SKM-1 treated with dmso at 0.1 percent for 144 hours (cell line): ENCODE data around the gene PNLIPRP2.

ENCODE experiments used
- DNase-seq: peaks from one replicate; lab custom pipeline; 2025; ENCODE audit not compliant: unreplicated experiment; lab: John Stamatoyannopoulos, UW

The PNLIPRP2 gene

GRCh38 chr10:116620423-116621400, at the start of gene PNLIPRP2:
TSS of gene PNLIPRP2 (plus strand) at chr10:116620953.
- DNase-seq: no peak

DNA sequence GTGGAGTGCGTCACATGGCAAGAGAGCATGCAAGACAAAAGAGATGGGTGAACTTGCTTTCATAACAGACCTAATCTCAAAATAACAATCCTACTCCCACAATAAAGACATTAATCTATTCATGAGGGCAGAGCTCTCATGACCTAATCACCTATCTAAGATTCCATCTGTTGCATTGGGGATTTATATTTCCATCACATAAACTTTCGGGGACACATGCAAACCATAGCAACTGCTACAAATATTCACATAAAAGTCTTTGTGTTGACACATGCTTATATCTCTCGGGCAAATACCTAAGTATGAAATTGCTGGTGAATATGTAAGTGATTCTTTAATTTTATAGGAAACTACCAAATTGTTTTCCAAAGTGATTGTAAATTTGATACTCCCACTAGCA, 46.0 kb upstream of the PNLIPRP2 start:
- DNase-seq: no peak

GRCh38 chr10:116587878-116588591, 32.7 kb upstream of the PNLIPRP2 start:
- no peak for DNase-seq

DNA sequence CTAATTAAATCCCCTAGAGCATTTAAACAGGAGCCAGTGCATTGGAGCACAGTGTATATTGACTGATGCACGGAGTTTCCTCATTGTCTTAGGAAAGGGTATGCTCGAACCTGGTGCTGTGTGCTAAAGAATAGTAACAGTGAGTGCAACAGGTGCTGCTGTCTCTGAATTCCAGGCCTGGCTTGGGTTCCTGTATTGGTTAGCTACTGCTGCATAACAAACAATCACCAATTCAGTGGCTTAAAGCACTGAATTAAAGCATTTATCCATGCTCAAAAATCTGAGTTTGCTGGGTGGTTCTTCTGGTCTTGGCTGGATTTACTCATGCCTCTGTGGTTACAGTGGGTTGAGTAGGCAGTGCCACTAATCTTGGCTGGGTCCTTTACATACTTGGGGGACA, 31.8 kb upstream of the PNLIPRP2 start:
- no peak for DNase-seq

GRCh38 chr10:116589926-116590325, 30.8 kb upstream of the PNLIPRP2 start:
- DNase-seq: no peak

DNA sequence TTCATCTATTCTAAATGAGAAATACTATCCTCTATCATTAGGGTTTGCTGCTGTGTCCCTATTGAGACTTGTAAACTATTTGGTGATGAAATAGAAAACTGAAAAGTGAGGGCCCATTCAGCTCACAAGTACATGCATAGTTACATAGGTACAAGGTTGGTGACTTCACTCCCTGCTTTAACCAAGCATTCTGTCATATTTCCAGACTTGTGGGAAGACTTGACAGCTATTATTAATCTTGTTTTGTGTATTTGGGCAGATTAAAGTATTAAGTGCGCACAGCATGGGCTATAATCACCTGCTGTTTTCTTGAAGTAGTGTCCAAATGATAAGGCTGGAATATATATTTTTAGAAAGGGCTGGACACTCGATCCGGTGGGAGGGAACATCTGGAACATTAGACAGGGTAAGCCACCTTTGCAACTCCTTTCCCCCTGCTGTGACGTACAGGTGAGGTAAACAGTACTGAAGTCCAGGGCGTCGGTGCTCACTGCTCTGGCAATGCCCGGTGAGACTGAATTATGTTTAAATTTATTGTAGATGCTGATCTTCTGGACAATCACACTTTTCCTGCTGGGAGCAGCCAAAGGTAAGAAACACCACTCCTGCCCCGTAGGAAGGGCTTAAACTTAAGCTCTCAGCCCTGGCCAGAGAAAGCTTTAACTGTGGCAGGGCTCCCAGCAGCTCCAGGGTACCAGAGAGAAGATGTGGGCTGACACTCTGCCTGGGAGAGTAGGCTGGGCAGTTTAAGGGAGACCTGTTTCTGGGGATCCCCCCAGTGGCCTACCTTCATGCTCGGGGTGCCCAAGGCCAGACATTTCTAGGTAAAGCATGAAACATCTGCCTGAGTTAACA, 29.9 kb upstream of the PNLIPRP2 start, which contains the start of gene PNLIPRP1:
TSS of gene PNLIPRP1 (plus strand) at position 370 of the 855 bp plus-strand sequence. CDS start at position 541, 171 bp downstream.
- DNase-seq: no peak

GRCh38 chr10:116593139-116593740, 27.5 kb upstream of the PNLIPRP2 start:
- DNase-seq: no peak

GRCh38 chr10:116594525-116595035, 26.2 kb upstream of the PNLIPRP2 start:
- no peak for DNase-seq

- no peak for DNase-seq
Observed at GRCh38 chr10:116596062-116596461, 24.7 kb upstream of the PNLIPRP2 start.

DNA sequence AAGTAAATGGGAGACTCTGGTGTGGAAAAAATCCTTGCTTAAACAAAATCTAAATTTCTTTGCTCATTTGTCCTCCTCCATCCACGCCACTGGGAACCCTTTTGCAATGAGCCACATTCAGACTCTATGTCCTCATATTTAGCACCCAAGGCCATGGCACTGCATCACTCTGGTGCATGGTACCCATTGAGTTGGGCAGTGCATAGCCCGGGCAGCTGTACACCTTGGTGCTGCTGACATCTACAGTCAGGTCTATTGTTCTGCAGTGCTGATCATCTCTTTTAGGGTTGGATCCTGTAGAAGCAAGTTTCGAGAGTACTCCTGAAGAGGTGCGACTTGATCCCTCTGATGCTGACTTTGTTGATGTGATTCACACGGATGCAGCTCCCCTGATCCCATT, 23.2 kb upstream of the PNLIPRP2 start:
- DNase-seq: no peak

GRCh38 chr10:116598329-116598728, 22.4 kb upstream of the PNLIPRP2 start:
- no peak for DNase-seq

GRCh38 chr10:116599991-116600390, 20.8 kb upstream of the PNLIPRP2 start:
- no peak for DNase-seq

GRCh38 chr10:116602648-116603400, 17.9 kb upstream of the PNLIPRP2 start:
- no peak for DNase-seq

- no peak for DNase-seq
Observed at GRCh38 chr10:116606061-116606483, 14.7 kb upstream of the PNLIPRP2 start.

DNA sequence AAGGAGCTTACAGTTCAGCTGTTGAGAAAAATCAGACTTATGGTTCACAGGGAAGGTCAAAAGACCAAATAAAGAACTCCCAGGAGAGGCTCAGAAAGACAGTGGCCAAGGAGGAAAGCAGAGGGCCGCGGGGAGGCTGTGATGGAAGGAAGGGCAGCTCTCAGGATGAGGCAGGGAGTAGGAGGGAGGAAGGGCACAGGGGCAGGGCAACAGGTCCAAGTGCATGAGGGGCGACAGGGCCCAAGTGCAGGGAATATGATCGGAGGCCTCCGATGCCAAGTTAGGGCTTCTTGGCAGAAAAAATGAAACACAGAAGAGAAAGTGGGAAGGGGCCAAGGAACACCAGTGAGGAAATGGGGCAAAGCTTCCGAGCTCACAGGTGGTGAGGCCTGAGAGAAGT, 13.4 kb upstream of the PNLIPRP2 start:
- no peak for DNase-seq

DNA sequence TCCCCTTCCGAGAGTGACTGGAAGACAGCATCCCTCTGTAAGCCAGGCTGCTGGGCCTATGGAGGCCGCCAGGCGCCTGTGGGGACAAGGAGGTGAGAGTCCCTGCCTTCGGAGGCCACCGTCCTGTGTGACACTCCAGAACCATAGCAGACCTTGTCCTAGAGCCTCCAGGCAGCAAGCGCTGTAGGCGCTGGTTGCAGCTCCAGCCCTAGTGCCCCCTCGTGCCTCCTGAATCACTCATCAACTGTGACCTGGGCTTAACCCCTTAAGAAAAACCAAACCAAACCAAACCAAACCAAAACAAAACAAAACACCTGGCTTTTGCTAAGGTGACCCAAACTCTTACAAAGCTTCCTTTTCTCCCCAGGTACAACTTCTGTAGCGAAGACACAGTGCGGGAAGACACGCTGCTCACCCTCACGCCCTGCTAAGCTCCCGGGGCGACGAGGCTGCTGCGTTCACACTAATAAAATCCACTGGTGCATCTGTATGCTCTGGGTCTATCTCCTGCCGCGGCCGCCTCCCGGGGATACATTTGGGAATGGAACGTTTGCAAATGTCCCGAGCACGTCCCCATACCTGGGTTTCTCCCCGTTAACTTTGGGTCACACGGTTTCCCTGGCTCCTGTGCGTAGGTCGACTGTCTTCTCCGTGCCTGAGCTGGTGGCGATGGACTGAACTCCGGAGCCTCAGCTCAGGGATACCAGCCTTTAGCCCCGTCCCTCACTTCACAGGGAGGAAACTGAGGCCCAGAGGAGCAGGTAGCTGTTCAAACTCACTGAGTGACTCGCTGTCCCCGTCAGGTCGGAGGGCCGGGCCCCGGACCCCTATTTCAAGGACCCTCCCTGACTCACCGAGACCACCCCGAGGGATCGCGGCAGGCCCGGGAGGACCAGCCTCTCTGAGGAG, 11.8 kb upstream of the PNLIPRP2 start:
- DNase-seq: no peak

- no peak for DNase-seq
Observed at GRCh38 chr10:116610443-116611152, 10.2 kb upstream of the PNLIPRP2 start.

GRCh38 chr10:116611153-116611545, 9.6 kb upstream of the PNLIPRP2 start:
- no peak for DNase-seq
